HG03521 (cell line): Measurements from ENCODE around the gene C2orf15.
"Not testable (repeated sequence)": the region's sequence is repeated elsewhere in the genome, so short reads cannot be mapped to it uniquely, and the experiment has no call there.

Source experiments
- ATAC-seq: cut with Tn5 transposase; IDR thresholded peaks from one replicate; pipeline ENCODE4 v1.9.1; 2021; ENCODE audit warnings: mild to moderate bottlenecking, moderate library complexity; ENCODE audit not compliant: unreplicated experiment

Gene C2orf15

GRCh38 chr2:99159594-99159993, 18.1 kb downstream of the C2orf15 start:
- ATAC-seq: no peak

DNA sequence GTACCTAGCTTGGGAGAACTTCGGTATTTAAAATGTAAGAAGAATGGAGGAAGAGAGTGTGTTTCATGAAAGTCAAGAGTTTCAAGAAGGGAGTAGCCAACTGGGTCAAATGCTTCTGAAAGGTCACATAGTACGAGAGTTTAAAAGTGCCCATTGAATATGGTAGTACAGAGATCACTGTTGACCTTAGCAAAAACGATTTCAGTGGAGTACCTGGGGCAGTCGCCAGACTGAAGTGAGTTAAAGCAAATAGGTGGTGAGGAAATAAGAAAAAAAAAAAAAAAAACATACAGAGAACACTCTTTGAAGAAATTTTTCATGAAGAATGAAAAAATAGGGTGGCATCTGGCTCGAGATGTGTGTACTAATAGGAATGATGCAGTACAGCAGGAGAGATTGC, 24.7 kb downstream of the C2orf15 start:
- ATAC-seq: no peak

- ATAC-seq: no peak
Observed at GRCh38 chr2:99169534-99169933, 28.0 kb downstream of the C2orf15 start.

DNA sequence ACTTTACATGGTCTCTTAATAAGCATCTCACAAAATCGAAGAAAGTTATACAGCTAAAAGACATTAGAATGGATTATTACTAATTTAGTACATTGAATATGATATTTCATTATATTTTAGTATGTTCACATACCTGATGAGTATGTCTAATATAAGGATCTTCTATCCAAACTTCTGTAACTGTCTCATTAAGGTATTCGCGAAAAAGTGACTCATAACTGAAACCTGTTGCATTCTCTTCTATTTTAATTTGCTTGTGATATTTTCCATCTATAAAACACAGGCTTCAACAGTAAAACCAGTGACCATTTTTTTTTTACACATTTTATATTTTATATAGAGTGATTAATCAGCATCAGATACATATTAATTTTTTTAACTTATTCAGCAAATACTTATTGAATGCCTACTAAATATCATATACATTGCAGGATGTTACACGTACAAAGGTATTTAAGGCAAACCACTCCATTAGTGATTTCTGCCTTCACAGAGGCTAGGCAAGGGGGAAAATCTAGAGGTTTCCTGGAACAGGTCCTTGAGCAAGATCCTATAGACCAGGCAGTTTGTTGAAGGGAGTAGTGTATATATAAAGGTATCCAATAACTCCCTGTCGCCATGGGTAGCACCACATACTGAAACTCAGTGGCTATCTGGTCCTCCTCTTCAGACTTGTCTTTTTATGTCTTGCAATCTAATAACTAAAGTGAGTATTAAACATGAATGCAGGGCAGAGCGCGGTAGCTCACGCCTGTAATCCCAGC, 30.1 kb downstream of the C2orf15 start:
- no peak for ATAC-seq

- peak; percentile 92 for ATAC-seq
Observed at GRCh38 chr2:99180755-99181623, 39.5 kb downstream of the C2orf15 start, which contains the start of the genes MITD1 and MRPL30. Gene MITD1 (minus strand): TSS chr2:99181058. CDS start chr2:99180981, 77 bp downstream. Gene MRPL30 (plus strand): TSS chr2:99181184. CDS start chr2:99186204, 5,020 bp downstream.

GRCh38 chr2:99181624-99182000, 40.1 kb downstream of the C2orf15 start:
- ATAC-seq: no peak

DNA sequence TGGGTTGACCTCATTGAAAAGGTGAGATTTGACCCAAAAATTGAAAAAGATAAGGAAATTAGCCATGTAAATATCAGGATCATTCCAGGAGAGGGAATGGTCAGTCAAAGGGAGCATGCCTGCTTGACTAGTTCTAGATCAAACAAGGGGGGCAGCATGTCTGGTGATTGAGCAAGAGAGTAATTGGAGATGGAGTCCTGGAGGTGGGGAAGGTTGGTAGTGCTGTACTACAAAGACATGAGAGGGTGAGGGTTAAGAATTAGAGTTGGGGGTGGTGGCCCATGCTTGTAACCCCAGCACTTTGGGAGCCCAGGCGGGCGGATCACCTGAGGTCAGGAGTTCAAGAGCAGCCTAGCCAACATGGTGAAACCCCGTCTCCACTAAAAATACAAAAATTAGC, 41.5 kb downstream of the C2orf15 start:
- no peak for ATAC-seq

GRCh38 chr2:99184811-99185210, 43.3 kb downstream of the C2orf15 start:
- no peak for ATAC-seq

DNA sequence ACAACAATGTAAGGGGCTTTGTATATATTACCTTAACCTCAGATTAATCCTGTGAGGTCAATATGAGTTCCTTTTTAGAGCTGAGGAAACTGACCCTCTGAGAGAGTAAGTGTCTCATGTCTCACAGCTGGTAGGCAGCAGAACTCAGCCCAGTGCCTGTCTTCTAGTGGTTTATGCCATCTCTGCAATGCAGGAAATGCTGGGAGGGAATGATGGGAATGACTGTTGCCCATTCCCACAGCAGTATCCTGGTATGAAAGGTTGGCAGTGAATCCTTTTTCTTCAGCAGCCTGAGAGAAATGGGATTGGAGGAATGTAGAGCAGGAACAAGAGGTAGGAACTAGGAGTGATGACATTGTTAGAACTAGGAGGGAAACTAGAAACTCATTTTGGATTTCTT, 45.5 kb downstream of the C2orf15 start:
- ATAC-seq: no peak

DNA sequence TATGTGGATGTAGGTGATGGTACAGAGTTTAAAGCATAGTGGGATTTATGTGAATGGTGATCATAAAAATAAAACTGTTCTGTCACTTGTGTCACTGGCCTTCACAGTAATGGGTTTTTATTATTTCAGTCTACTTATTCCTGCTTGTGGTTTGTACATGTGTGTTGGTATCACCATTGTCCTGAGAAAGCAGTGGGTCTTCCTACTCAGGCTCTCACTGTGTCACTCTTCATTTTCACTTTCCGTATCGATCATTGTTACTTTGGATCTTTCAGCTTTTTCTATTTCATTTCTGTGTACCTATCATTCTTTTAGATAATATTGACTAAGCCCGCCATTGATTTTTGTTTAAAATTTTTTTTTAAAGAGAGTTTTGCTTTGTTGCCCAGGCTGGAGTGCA, 46.9 kb downstream of the C2orf15 start:
- ATAC-seq: no peak

GRCh38 chr2:99190548-99190947, 49.0 kb downstream of the C2orf15 start:
- ATAC-seq: no peak

GRCh38 chr2:99192364-99192763, 50.9 kb downstream of the C2orf15 start:
- not testable (repeated sequence) for ATAC-seq

DNA sequence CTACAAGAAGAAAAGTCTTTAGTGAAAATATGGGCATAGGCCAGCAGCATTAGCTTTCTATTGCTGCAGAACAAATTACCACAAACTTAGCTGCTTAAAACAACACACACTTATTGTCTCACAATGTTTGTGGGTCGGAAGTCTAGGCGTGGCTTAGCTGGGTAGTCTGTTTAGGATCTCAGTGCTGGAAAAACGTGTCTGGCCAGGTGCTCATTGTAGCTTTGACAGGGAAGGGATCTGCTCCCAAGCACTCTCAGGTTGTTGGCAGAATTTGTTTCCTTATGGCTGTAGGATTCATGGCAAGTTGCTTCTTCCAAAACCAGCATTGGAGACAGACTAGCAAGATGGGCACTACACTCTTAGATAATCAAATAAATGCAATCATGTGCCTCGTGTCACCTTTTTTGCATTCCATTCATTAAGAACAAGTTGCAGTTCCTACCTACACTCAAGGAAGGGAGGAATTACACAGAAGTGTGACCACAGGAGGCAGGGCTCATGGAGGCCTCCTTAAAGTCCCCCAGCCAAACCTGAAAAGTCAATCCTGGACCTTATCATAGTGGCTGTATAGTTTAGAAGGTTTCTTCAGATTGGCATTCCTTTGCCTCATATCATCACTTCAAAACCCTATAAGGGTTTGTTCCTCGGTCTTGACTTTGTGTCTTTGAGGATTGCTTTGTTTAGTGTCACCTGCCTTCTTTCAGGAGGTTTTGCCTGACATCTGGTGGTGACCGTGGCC, 56.8 kb downstream of the C2orf15 start:
- no peak for ATAC-seq

DNA sequence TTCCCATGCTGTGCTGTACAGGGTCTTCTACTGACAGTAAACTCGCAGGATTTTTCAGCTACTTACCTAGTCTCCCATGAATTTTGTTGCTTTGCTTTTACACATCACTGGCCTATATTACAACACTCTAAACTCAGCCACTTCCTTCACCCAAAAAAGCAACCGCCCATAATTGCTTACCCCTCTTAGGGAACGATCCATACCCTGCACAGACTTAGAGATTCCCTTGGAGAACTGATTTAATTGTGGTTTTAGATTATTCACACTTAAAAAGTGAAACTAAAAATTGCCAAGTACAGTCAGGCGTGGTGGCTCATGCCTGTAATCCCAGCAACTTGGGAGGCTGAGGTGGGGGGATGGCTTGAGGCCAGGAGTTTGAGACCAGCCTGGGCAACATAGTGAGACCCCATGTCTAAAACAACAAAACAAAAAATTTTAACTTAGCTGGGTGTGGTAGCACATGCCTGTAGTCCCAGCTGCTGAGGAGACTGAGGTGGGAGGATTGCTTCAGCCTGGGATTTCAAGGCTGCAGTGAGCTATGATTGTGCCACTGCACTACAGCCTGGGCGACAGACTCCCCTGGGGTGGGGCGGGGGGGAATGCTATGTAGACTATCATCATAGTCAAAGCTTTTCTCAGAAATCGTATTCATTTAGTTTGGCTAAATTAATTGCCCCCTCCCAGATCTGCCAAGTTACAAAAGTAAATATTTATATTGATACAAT, 58.7 kb downstream of the C2orf15 start:
- no peak for ATAC-seq
